ENCODE data around the gene MAPK13. TPM values are rescaled to one million over a fixed set of nuclear protein-coding genes. Genes with fewer than 3 reads are reported as not detected.

Gene MAPK13
- total and polyA plus RNA-seq, 3 donors from 2014 or later = 57.5 to 109 (median 61.7) TPM

- TF ChIP-seq CTCF (IDR thresholded peaks at IDR 0.05) (no peak), POLR2A (IDR thresholded peaks at IDR 0.05) (no peak)
- H3K36me3 ChIP-seq (ENCODE audit: low read depth, missing control alignments) = no peaks in the 10 kb centered on the region
- H3K27ac ChIP-seq = no peak overlapping the region
- intact Hi-C loops (cut with DNase I; ENCODE audit: low total_unique reads) = no loop called here
- H3K9me3 ChIP-seq = no peaks in the 10 kb centered on the region
- H3K4me3 ChIP-seq = no peak overlapping the region
- no peaks in the 10 kb centered on the region for H3K27me3 ChIP-seq
- DNase-seq = no peak
- peaks cover 2% of the 10 kb centered on the region for H3K4me1 ChIP-seq
- WGBS, 2 donors = 82 to 90% methylated on average over 4 of the region's 4 CpGs
Measured at GRCh38 chr6:36119209-36119608, 11.1 kb upstream of the MAPK13 start.

- no peak for DNase-seq
- H3K9me3 ChIP-seq = no peaks in the 10 kb centered on the region
- H3K27ac ChIP-seq = no peak overlapping the region
- no peaks in the 10 kb centered on the region for H3K36me3 ChIP-seq (ENCODE audit: low read depth, missing control alignments)
- H3K4me3 ChIP-seq = no peak overlapping the region
- H3K4me1 ChIP-seq = peaks cover 4% of the 10 kb centered on the region
- H3K27me3 ChIP-seq = no peaks in the 10 kb centered on the region
- 77 to 80% methylated on average over 6 of the region's 6 CpGs for WGBS, 2 donors
- intact Hi-C loops (cut with DNase I; ENCODE audit: low total_unique reads) = no loop called here
- TF ChIP-seq CTCF (IDR thresholded peaks at IDR 0.05) (no peak), POLR2A (IDR thresholded peaks at IDR 0.05) (no peak)
Measured at GRCh38 chr6:36120018-36120417, 10.3 kb upstream of the MAPK13 start.

- no peak for DNase-seq
- TF ChIP-seq CTCF (IDR thresholded peaks at IDR 0.05) = no peak
- no peak for TF ChIP-seq POLR2A (IDR thresholded peaks at IDR 0.05)
- Histone ChIP-seq H3K4me3 (no peak overlapping the region), H3K36me3 (ENCODE audit: low read depth, missing control alignments) (no peaks in the 10 kb centered on the region), H3K27ac (no peak overlapping the region), H3K4me1 (peaks cover 4% of the 10 kb centered on the region), H3K9me3 (no peaks in the 10 kb centered on the region), H3K27me3 (no peaks in the 10 kb centered on the region)
- 61 to 70% methylated on average over 10 of the region's 10 CpGs for WGBS, 2 donors
- intact Hi-C loops (cut with DNase I; ENCODE audit: low total_unique reads) = no loop called here
Measured at GRCh38 chr6:36120539-36120938, 9.8 kb upstream of the MAPK13 start.

- H3K27ac ChIP-seq = no peak overlapping the region
- no peak for TF ChIP-seq CTCF (IDR thresholded peaks at IDR 0.05)
- TF ChIP-seq POLR2A (IDR thresholded peaks at IDR 0.05) = no peak
- no peak for DNase-seq
Measured at GRCh38 chr6:36120979-36121786, 9.1 kb upstream of the MAPK13 start.

More at GRCh38 chr6:36120979-36121786, 9.1 kb upstream of the MAPK13 start:
- Histone ChIP-seq H3K4me1 (peaks cover 4% of the 10 kb centered on the region), H3K9me3 (no peaks in the 10 kb centered on the region), H3K27me3 (no peaks in the 10 kb centered on the region), H3K4me3 (no peak overlapping the region), H3K36me3 (ENCODE audit: low read depth, missing control alignments) (no peaks in the 10 kb centered on the region)
- WGBS, 2 donors = 56 to 65% methylated on average over 12 of the region's 13 CpGs
- intact Hi-C loops (cut with DNase I; ENCODE audit: low total_unique reads) = no loop called here

Data from testis (tissue), 3 donors.